HepG2 (cell line): ENCODE measurements around the gene NLRP11. TPM values are rescaled to one million over a fixed set of nuclear protein-coding genes. Genes with fewer than 3 reads are reported as not detected.

Experiments
- ATAC-seq: fragments of 200-7000 bp; cut with Tn5 transposase; 3 replicates; pipeline ENCODE4 v1.9.1; 2020; ENCODE audit warnings: mild to moderate bottlenecking, moderate library complexity
- BruUV-seq: library from RNA; stranded (reverse); fragments of 400-500 nt; replicated peaks from 2 replicates; lab custom pipeline; 2021; lab: Mats Ljungman, UMichigan
- CTCF ChIA-PET: fragments of 300-600 bp; formaldehyde crosslinking; extraction: SDS; loops from one replicate; lab custom pipeline; 2021; ENCODE audit warnings: low total read pairs, inconsistent platforms, low intra/inter-chr PET ratio; lab: Yijun Ruan, JAX
- POLR2A ChIA-PET: fragments of 350-600 bp; sonication (Branson Sonifier 250); formaldehyde crosslinking; loops from one replicate; lab custom pipeline; 2020; ENCODE audit warnings: antibody characterized with exemption, inconsistent platforms; lab: Yijun Ruan, JAX
- DNase-seq: peaks from one replicate; pipeline ENCODE4 v3.0.0-alpha.2; 2015; ENCODE audit warnings: low spot score
- FAIRE-seq: peaks from 3 replicates; lab custom pipeline; 2011; peaks lifted over from hg19 to GRCh38; lab: Jason Lieb, UNC
- H2AFZ ChIP-seq: one replicate; pipeline ENCODE4 v1.6.1; 2011; ENCODE audit warnings: low read length, inconsistent platforms
- H3K27ac ChIP-seq: fragments of 300-600 bp; 3 replicates; pipeline ENCODE4 v1.8.0; 2011; ENCODE audit warnings: mixed run types, mild to moderate bottlenecking, mixed read lengths, low read length, inconsistent platforms; ENCODE audit not compliant: insufficient read depth; ENCODE audit errors: extremely low read length
- H3K27me3 ChIP-seq, 2 experiments: fragments of 200-600 bp in 1 of 2; 2 replicates in 1 of 2; 3 replicates in 1 of 2; pipeline versions ENCODE4 v1.6.0 to v1.8.0; 2011; ENCODE audit warnings: low read length in 2 of 2, mild to moderate bottlenecking in 2 of 2, moderate library complexity in 2 of 2, inconsistent platforms in 1 of 2; ENCODE audit not compliant: insufficient read depth in 2 of 2, control insufficient read depth in 1 of 2
- H3K36me3 ChIP-seq, 2 experiments: fragments of 200-600 bp in 1 of 2; replicated peaks in 1 of 2; 2 replicates in 1 of 2; 3 replicates in 1 of 2; pipeline versions ENCODE4 v1.5.1 to v1.8.0; 2011; ENCODE audit warnings: low read length in 2 of 2, inconsistent platforms in 1 of 2; ENCODE audit not compliant: insufficient read depth in 2 of 2, control insufficient read depth in 1 of 2
- H3K4me1 ChIP-seq: 2 replicates; pipeline ENCODE4 v1.5.1; 2012; ENCODE audit warnings: low read length, inconsistent platforms; ENCODE audit not compliant: insufficient read depth
- H3K4me2 ChIP-seq: 2 replicates; pipeline ENCODE4 v1.6.0; 2011; ENCODE audit warnings: low read depth, low read length, inconsistent platforms
- H3K4me3 ChIP-seq, 3 experiments: fragments of 200-600 bp in 1 of 3; sonication (generic), shearing (Covaris generic) in 1 of 3; replicated peaks in 1 of 3; 2 replicates each; pipeline ENCODE4 v1.5.1; 2011 to 2016; ENCODE audit warnings: low read length in 3 of 3, inconsistent platforms in 2 of 3, low read depth in 2 of 3, mild to moderate bottlenecking in 2 of 3, control low read depth in 1 of 3, mixed read lengths in 1 of 3; ENCODE audit not compliant: insufficient read depth in 1 of 3
- H3K79me2 ChIP-seq: one replicate; pipeline ENCODE4 v1.6.1; 2011; ENCODE audit warnings: low read length, inconsistent platforms; ENCODE audit not compliant: insufficient read depth
- H3K9ac ChIP-seq: 2 replicates; pipeline ENCODE4 v1.6.0; 2011; ENCODE audit warnings: mild to moderate bottlenecking, low read depth, low read length, inconsistent platforms; ENCODE audit not compliant: insufficient read depth
- H3K9me3 ChIP-seq: 2 replicates; pipeline ENCODE4 v1.5.1; 2012; ENCODE audit warnings: mild to moderate bottlenecking, low read length
- H4K20me1 ChIP-seq: 2 replicates; pipeline ENCODE4 v1.6.0; 2011; ENCODE audit warnings: inconsistent platforms, mild to moderate bottlenecking, low read length, moderate library complexity; ENCODE audit not compliant: insufficient read depth
- GFI1 ChIP-seq: sonication (generic); formaldehyde crosslinking; IDR thresholded peaks from 2 replicates; pipeline ENCODE4 v1.5.0; 2020; ENCODE audit warnings: missing genetic modification reagents, mild to moderate bottlenecking, borderline replicate concordance
- JUND ChIP-seq: sonication (generic); formaldehyde crosslinking; IDR thresholded peaks from 2 replicates; pipeline ENCODE4 v1.8.0; 2022; ENCODE audit warnings: mild to moderate bottlenecking, missing genetic modification reagents
- NR2C2 ChIP-seq: sonication (generic); formaldehyde crosslinking; IDR thresholded peaks from 2 replicates; pipeline ENCODE4 v1.4.0; 2020; ENCODE audit warnings: missing genetic modification reagents, mild to moderate bottlenecking, moderate library complexity, borderline replicate concordance
- NR3C1 ChIP-seq: sonication (generic); formaldehyde crosslinking; IDR thresholded peaks from 2 replicates; pipeline ENCODE4 v1.4.0; 2020; ENCODE audit warnings: missing genetic modification reagents
- ZNF446 ChIP-seq: sonication (generic); formaldehyde crosslinking; IDR thresholded peaks from 2 replicates; pipeline ENCODE4 v1.5.0; 2020; ENCODE audit warnings: mild to moderate bottlenecking, missing genetic modification reagents
- ZNF513 ChIP-seq: sonication (generic); formaldehyde crosslinking; conservative IDR thresholded peaks from 2 replicates; pipeline ENCODE4 v1.5.0; 2020; ENCODE audit warnings: missing genetic modification reagents
- ZNF574 ChIP-seq: sonication (generic); formaldehyde crosslinking; IDR thresholded peaks from 2 replicates; pipeline ENCODE4 v1.4.0; 2020; ENCODE audit warnings: missing genetic modification reagents
- ZNF619 ChIP-seq: sonication (generic); formaldehyde crosslinking; IDR thresholded peaks from 2 replicates; pipeline ENCODE4 v1.4.0; 2020; ENCODE audit warnings: mild to moderate bottlenecking, missing genetic modification reagents
- ZNF713 ChIP-seq: sonication (generic); formaldehyde crosslinking; IDR thresholded peaks from 2 replicates; pipeline ENCODE4 v1.4.0; 2020; ENCODE audit warnings: mild to moderate bottlenecking, missing genetic modification reagents
- ZNF724P ChIP-seq: sonication (generic); formaldehyde crosslinking; IDR thresholded peaks from 2 replicates; pipeline ENCODE4 v1.8.0; 2022; ENCODE audit warnings: missing genetic modification reagents, borderline replicate concordance
- WGBS: methylation state at CpG from one replicate; pipeline ENCODE4 v1.1.6; 2017; ENCODE audit warnings: low lambda C conversion rate; 5-methylcytosine and 5-hydroxymethylcytosine counted together
- in situ Hi-C: cut with HindIII; loops from 2 replicates; pipeline ENCODE4 v1.10.0; 2017; ENCODE audit warnings: low pct_unique_long_range_greater_than_20kb; ENCODE audit not compliant: extremely low pct_ligation_motif_present
- intact Hi-C: fragments of 100-400 bp; cut with micrococcal nuclease; formaldehyde crosslinking; loops from one replicate; pipeline ENCODE4 v1.10.0; 2022; ENCODE audit not compliant: unreplicated experiment
- polyA plus RNA-seq, 8 experiments: library from polyadenylated mRNA; depleted of rRNA in 3 of 8; stranded (reverse) in 7 of 8; unstranded in 1 of 8; fragments of >200 nt; fragmentation: Illumina TruSeq in 4 of 8; extraction: Trizol in 4 of 8; gene quantifications; 2 replicates each; pipeline versions ENCODE4 v1.2.1 to v1.2.3, GENCODE V29; 2011 to 2016; ENCODE audit warnings: low read depth in 4 of 8, missing spikeins in 1 of 8, mixed read lengths in 1 of 8; ENCODE audit not compliant: insufficient read depth in 1 of 8
- total RNA-seq, 5 experiments: library from RNA; depleted of rRNA; stranded (reverse); fragments of >200 nt; fragmentation: Illumina TruSeq; extraction: Trizol; gene quantifications; 2 replicates each; pipeline ENCODE4 v1.2.3, GENCODE V29; 2016; ENCODE audit warnings: low read depth in 1 of 5
- TF ChIP-seq, protein P1 (sequence below): sonication (generic); formaldehyde crosslinking; IDR thresholded peaks from 2 replicates; pipeline ENCODE4 v1.4.0; 2020; ENCODE audit warnings: low read depth, missing genetic modification reagents

NLRP11 gene
- total and polyA plus RNA-seq, 2 of the 13 experiments (the other 11 are each of a cell fraction or from before 2014, with no cell fraction given) = 0.02 TPM; not detected in 1

DNA sequence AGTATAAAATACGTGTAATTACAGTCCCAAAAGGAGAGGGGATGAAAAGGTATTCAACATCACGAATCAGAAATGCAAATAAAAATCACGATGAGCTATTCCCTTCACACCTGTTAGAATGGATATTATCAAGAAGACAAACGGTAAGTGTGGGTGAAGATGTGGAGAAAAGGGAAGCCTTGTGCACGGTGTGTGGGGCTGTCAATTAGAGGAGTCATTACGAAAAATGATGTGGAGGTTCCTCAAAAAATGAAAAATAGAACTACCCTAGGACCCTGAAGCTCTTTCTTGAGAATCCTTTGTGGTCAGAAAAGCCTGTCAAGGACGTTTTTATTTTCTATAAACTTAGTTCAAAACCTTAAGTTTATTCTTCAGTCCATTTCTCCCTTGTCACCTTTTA, 19.4 kb downstream of the NLRP11 start:
- 2% methylated on average over 7 of the region's 7 CpGs for WGBS
- CTCF ChIA-PET = no interaction called here
- intact Hi-C loops = no loop called here

More for the DNA sequence above, 19.4 kb downstream of the NLRP11 start:
- FAIRE-seq (no peak), DNase-seq (no peak), ATAC-seq (no peak)
- Histone ChIP-seq H3K79me2 (no peaks in the 10 kb centered on the region), H3K4me3 (no peak overlapping the region), H4K20me1 (no peaks in the 10 kb centered on the region), H3K9ac (no peak overlapping the region), H2AFZ (no peak overlapping the region), H3K9me3 (no peaks in the 10 kb centered on the region), H3K27ac (no peak overlapping the region), H3K4me1 (peaks cover 4% of the 10 kb centered on the region; the same call in 1 of the 2 replicates), H3K36me3 (no peaks in the 10 kb centered on the region), H3K4me2 (no peak overlapping the region), H3K27me3 (peaks cover 0 to 8% of the 10 kb centered on the region in 2 experiments; a peak in 2 of 5 replicates)
- in situ Hi-C loops = no loop called here
- TF ChIP-seq NR3C1 (CRISPR knock-in tag) (no peak), ZNF574 (no peak), NR2C2 (CRISPR knock-in tag) (no peak), ZNF713 (CRISPR knock-in tag) (no peak), ZNF619 (CRISPR knock-in tag) (no peak), GFI1 (CRISPR knock-in tag) (no peak), ZNF446 (CRISPR knock-in tag) (no peak), ZNF513 (CRISPR knock-in tag) (no peak), ZNF724P (CRISPR knock-in tag) (no peak), JUND (no peak)
- TF ChIP-seq, protein P1, sequence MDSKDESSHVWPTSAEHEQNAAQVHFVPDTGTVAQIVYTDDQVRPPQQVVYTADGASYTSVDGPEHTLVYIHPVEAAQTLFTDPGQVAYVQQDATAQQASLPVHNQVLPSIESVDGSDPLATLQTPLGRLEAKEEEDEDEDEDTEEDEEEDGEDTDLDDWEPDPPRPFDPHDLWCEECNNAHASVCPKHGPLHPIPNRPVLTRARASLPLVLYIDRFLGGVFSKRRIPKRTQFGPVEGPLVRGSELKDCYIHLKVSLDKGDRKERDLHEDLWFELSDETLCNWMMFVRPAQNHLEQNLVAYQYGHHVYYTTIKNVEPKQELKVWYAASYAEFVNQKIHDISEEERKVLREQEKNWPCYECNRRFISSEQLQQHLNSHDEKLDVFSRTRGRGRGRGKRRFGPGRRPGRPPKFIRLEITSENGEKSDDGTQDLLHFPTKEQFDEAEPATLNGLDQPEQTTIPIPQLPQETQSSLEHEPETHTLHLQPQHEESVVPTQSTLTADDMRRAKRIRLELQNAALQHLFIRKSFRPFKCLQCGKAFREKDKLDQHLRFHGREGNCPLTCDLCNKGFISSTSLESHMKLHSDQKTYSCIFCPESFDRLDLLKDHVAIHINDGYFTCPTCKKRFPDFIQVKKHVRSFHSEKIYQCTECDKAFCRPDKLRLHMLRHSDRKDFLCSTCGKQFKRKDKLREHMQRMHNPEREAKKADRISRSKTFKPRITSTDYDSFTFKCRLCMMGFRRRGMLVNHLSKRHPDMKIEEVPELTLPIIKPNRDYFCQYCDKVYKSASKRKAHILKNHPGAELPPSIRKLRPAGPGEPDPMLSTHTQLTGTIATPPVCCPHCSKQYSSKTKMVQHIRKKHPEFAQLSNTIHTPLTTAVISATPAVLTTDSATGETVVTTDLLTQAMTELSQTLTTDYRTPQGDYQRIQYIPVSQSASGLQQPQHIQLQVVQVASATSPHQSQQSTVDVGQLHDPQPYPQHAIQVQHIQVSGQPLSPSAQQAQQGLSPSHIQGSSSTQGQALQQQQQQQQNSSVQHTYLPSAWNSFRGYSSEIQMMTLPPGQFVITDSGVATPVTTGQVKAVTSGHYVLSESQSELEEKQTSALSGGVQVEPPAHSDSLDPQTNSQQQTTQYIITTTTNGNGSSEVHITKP (CRISPR knock-in tag) = no peak
- POLR2A ChIA-PET = no interaction called here
- BruUV-seq = no TSS peak
